NCI-H460 (cell line): ENCODE measurements around the gene SLC41A3. TPM values are rescaled to one million over a fixed set of nuclear protein-coding genes. Genes with fewer than 3 reads are reported as not detected.
"Not testable (repeated sequence)": the region's sequence is repeated elsewhere in the genome, so short reads cannot be mapped to it uniquely, and the experiment has no call there.

Experiments
- DNase-seq: peaks from one replicate; pipeline ENCODE4 v3.0.0-alpha.2; 2016; ENCODE audit warnings: low read depth; ENCODE audit errors: extremely low read depth
- small RNA-seq, 2 experiments: library from RNA; depleted of rRNA; stranded (forward); fragments of <200 nt; gene quantifications; one replicate each; pipeline ENCODE3, GENCODE V24; 2014
- total RNA-seq: library from RNA; depleted of rRNA; stranded (reverse); fragments of >200 nt; shearing (Covaris generic); gene quantifications from 2 replicates; pipeline ENCODE4 v1.2.3, GENCODE V29; 2014; rRNA removed

Gene SLC41A3
- total RNA-seq, 1 experiment from 2014 or later: 27.8 TPM

GRCh38 chr3:125963834-125964233 lies 120.1 kb downstream of the SLC41A3 start:
- not testable (repeated sequence) for DNase-seq

GRCh38 chr3:125961289-125961589 lies 122.7 kb downstream of the SLC41A3 start:
- no peak for DNase-seq

GRCh38 chr3:125960456-125961288 lies 123.3 kb downstream of the SLC41A3 start:
- DNase-seq: no peak

- no peak for DNase-seq
Measured at GRCh38 chr3:125960066-125960424, 123.9 kb downstream of the SLC41A3 start.

- DNase-seq: no peak
Measured at GRCh38 chr3:125959317-125960065, 124.4 kb downstream of the SLC41A3 start.

- no peak for DNase-seq
Measured at GRCh38 chr3:125958511-125959316, 125.2 kb downstream of the SLC41A3 start.

- DNase-seq: no peak
Measured at GRCh38 chr3:125957674-125958510, 126.0 kb downstream of the SLC41A3 start.

GRCh38 chr3:125957020-125957419 lies 126.9 kb downstream of the SLC41A3 start:
- not testable (repeated sequence) for DNase-seq

Small RNA genes within 50 kb of the gene (small RNA-seq; reads per million reads assigned to genes)
- gene AC092903.1: 0 reads per million in 2 experiments

Other genes with a start within 250 kb of the SLC41A3 start
- not detected in 2 replicates for gene ROPN1B, start 114.9 kb downstream of the SLC41A3 start, total RNA-seq
- gene ALDH1L1, start 96.5 kb upstream of the SLC41A3 start, total RNA-seq: 0.46 and 0.54 TPM in 2 replicates